PC-9 (cell line): Measurements from ENCODE around the gene TBC1D28. TPM values are rescaled to one million over a fixed set of nuclear protein-coding genes. Genes with fewer than 3 reads are reported as not detected.
A peak's percentile ranks its signal among the peaks of the same experiment; 100 is the strongest.
"Not testable (repeated sequence)": the region's sequence is repeated elsewhere in the genome, so short reads cannot be mapped to it uniquely, and the experiment has no call there.

Experiments
- BruUV-seq: library from RNA; stranded (reverse); fragments of 400-500 nt; replicated peaks from 2 replicates; lab custom pipeline; 2021; lab: Mats Ljungman, UMichigan
- CTCF ChIA-PET: fragments of 300-600 bp; sonication (Branson Sonifier 250); formaldehyde crosslinking; loops from one replicate; lab custom pipeline; 2022; ENCODE audit warnings: antibody characterized with exemption; lab: Charles Lee
- POLR2A ChIA-PET: fragments of 300-600 bp; sonication (Branson Sonifier 250); formaldehyde crosslinking; loops from one replicate; lab custom pipeline; 2022; ENCODE audit warnings: antibody characterized with exemption; ENCODE audit not compliant: unreplicated experiment; lab: Charles Lee
- DNase-seq, 2 experiments: peaks; one replicate each; pipeline versions ENCODE4 v3.0.0 to v3.0.0-alpha.2; 2015 to 2022; ENCODE audit warnings: mixed read lengths in 1 of 2
- H2AFZ ChIP-seq: fragments of 200-600 bp; sonication (generic); 2 replicates; pipeline ENCODE4 v1.8.1; 2017; ENCODE audit warnings: antibody characterized with exemption
- H3F3A ChIP-seq: fragments of 200-600 bp; sonication (generic); 2 replicates; pipeline ENCODE4 v1.8.1; 2017; ENCODE audit warnings: antibody characterized with exemption, mild to moderate bottlenecking, low read depth; ENCODE audit not compliant: insufficient read depth
- H3K27ac ChIP-seq: fragments of 200-600 bp; sonication (generic); 2 replicates; pipeline ENCODE4 v1.6.1; 2016; ENCODE audit warnings: mixed run types
- H3K27me3 ChIP-seq: fragments of 200-600 bp; sonication (generic); 2 replicates; pipeline ENCODE4 v1.6.1; 2016; ENCODE audit warnings: low read depth, mixed run types; ENCODE audit not compliant: insufficient read depth
- H3K36me3 ChIP-seq: fragments of 200-600 bp; sonication (generic); 2 replicates; pipeline ENCODE4 v1.6.1; 2016; ENCODE audit warnings: low read depth, mixed run types
- H3K4me1 ChIP-seq: fragments of 200-600 bp; sonication (generic); replicated peaks from 2 replicates; pipeline ENCODE4 v1.6.1; 2016; ENCODE audit warnings: mixed run types; ENCODE audit not compliant: insufficient read depth
- H3K4me2 ChIP-seq: fragments of 200-600 bp; sonication (generic); 2 replicates; pipeline ENCODE4 v1.6.1; 2017; ENCODE audit warnings: mixed run types
- H3K4me3 ChIP-seq: fragments of 200-600 bp; sonication (generic); 2 replicates; pipeline ENCODE4 v1.6.1; 2016; ENCODE audit warnings: mixed run types
- H3K79me2 ChIP-seq: fragments of 200-600 bp; sonication (generic); 2 replicates; pipeline ENCODE4 v1.6.1; 2017; ENCODE audit warnings: low read depth, mixed run types
- H3K9me2 ChIP-seq: fragments of 200-600 bp; sonication (generic); 2 replicates; pipeline ENCODE4 v1.8.1; 2017; ENCODE audit warnings: mild to moderate bottlenecking; ENCODE audit not compliant: insufficient read depth
- H3K9me3 ChIP-seq: fragments of 200-600 bp; sonication (generic); 2 replicates; pipeline ENCODE4 v1.8.1; 2016; ENCODE audit warnings: low read depth; ENCODE audit not compliant: insufficient read depth
- H4K20me1 ChIP-seq: fragments of 200-600 bp; sonication (generic); 2 replicates; pipeline ENCODE4 v1.8.1; 2017; ENCODE audit not compliant: insufficient read depth
- intact Hi-C: fragments of 100-400 bp; cut with micrococcal nuclease; formaldehyde crosslinking; loops from one replicate; pipeline ENCODE4 v1.10.0; 2022; ENCODE audit not compliant: unreplicated experiment
- total RNA-seq: library from RNA; stranded (reverse); gene quantifications from 2 replicates; pipeline ENCODE4 v1.2.3, GENCODE V29; 2021

Gene TBC1D28
- total RNA-seq, 1 experiment from 2014 or later, result not detected

DNA sequence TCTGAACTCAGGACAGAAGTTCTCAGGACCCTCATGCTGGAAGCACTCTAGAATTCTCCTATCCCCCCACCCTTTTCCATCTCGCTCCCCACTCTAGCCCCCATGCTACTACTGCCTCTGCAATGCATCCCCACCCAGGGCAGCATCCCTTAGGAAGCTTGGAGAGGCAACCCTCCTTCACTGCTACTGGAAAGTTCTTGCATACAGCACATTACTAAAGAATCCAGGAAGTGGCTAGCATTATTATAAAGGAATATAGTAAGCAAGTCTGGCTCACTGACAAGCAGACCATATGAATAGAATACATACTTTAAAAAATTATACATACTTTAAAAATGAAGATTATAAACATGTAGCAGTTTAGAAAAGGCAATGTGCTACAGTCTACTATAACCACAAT is 24.4 kb upstream of the TBC1D28 start:
- H3K4me1 ChIP-seq, H3K4me3 ChIP-seq, H3K36me3 ChIP-seq, intact Hi-C loops, H2AFZ ChIP-seq, DNase-seq, H4K20me1 ChIP-seq, H3K27me3 ChIP-seq, BruUV-seq, H3K79me2 ChIP-seq, CTCF ChIA-PET, H3K4me2 ChIP-seq, H3F3A ChIP-seq, H3K27ac ChIP-seq, H3K9me2 ChIP-seq: not testable (repeated sequence)
- POLR2A ChIA-PET, result interaction anchor here (0.7 kb wide), 1 partner anchor 789 kb away, joined by 4 read pairs; no protein-coding TSS in a partner anchor
- H3K9me3 ChIP-seq, result peaks cover 27% of the 10 kb centered on the region

- H3K9me3 ChIP-seq, result peaks cover 30% of the 10 kb centered on the region
- H3K4me1 ChIP-seq, H2AFZ ChIP-seq, POLR2A ChIA-PET, intact Hi-C loops, H3K79me2 ChIP-seq, H3K36me3 ChIP-seq, H3K27me3 ChIP-seq, H3K9me2 ChIP-seq, DNase-seq, H3K27ac ChIP-seq, H4K20me1 ChIP-seq, H3F3A ChIP-seq, H3K4me3 ChIP-seq, BruUV-seq, H3K4me2 ChIP-seq, CTCF ChIA-PET: not testable (repeated sequence)
Observed at GRCh38 chr17:18667535-18667934, 23.3 kb upstream of the TBC1D28 start.

GRCh38 chr17:18666326-18666725 is 22.1 kb upstream of the TBC1D28 start:
- H3K27ac ChIP-seq, H3K4me1 ChIP-seq, H3K4me3 ChIP-seq, H3K9me2 ChIP-seq, H3K79me2 ChIP-seq, BruUV-seq, CTCF ChIA-PET, H2AFZ ChIP-seq, H3K36me3 ChIP-seq, H3F3A ChIP-seq, POLR2A ChIA-PET, intact Hi-C loops, H3K4me2 ChIP-seq, H3K27me3 ChIP-seq, DNase-seq, H4K20me1 ChIP-seq: not testable (repeated sequence)
- H3K9me3 ChIP-seq, result peaks cover 30% of the 10 kb centered on the region

DNA sequence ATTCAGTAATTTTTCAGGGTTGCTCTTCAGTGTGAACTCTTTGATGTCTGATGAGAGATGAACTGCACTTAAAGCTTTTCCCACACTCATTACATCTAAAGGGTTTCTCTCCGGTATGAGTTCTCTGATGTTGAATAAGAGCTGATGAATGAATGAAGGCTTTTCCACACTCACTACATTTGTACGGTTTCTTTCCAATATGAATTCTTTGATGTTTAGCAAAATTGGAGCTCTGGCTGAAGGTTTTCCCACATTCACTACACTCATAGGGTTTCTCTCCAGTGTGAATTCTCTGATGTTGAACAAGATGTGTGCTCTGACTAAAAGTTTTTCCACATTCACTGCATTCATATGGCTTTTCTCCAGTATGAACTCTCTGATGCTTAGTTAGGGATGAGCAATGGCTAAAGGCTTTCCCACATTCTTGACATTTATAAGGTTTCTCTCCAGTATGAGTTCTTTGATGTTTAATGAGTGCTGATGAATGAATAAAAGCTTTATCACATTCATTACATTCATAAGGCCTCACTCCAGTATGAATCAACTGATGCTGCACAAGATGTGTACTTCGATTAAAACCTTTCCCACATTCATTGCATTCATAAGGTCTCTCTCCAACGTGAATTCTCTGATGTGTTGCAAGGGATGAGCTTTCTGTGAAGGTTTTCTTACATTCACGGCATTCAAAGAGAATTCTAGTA is 17.9 kb upstream of the TBC1D28 start:
- not testable (repeated sequence) for BruUV-seq, H3K27ac ChIP-seq, H3K4me3 ChIP-seq

DNA sequence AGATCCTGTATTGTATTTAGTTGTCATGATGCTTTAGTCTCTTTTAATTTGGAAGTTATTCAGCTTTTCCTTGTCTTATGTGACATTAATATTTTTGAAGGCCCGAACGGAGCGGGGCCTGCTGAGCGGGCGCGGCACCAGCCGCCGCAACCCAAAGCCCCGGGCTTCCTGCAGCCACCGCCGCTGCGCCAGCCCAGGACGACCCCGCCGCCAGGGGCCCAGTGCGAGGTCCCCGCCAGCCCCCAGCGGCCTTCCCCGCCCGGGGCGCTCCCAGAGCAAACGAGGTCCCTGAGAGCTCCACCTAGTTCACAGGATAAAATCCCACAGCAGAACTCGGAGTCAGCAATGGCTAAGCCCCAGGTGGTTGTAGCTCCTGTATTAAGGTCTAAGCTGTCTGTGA is 5.9 kb upstream of the TBC1D28 start:
- H3K4me2 ChIP-seq, H3K27me3 ChIP-seq, H3K79me2 ChIP-seq, CTCF ChIA-PET, H3K36me3 ChIP-seq, H3K9me2 ChIP-seq, H3K4me1 ChIP-seq, H4K20me1 ChIP-seq, H2AFZ ChIP-seq, H3K27ac ChIP-seq, H3K4me3 ChIP-seq, intact Hi-C loops, H3F3A ChIP-seq, DNase-seq, H3K9me3 ChIP-seq, POLR2A ChIA-PET, BruUV-seq: not testable (repeated sequence)

More for the DNA sequence above, 17.9 kb upstream of the TBC1D28 start:
- CTCF ChIA-PET, H3K4me2 ChIP-seq, H2AFZ ChIP-seq, H3K36me3 ChIP-seq, H4K20me1 ChIP-seq, intact Hi-C loops, H3K4me1 ChIP-seq, POLR2A ChIA-PET, H3K9me2 ChIP-seq, H3F3A ChIP-seq, DNase-seq, H3K79me2 ChIP-seq, H3K27me3 ChIP-seq: not testable (repeated sequence)
- peaks cover 22% of the 10 kb centered on the region for H3K9me3 ChIP-seq

DNA sequence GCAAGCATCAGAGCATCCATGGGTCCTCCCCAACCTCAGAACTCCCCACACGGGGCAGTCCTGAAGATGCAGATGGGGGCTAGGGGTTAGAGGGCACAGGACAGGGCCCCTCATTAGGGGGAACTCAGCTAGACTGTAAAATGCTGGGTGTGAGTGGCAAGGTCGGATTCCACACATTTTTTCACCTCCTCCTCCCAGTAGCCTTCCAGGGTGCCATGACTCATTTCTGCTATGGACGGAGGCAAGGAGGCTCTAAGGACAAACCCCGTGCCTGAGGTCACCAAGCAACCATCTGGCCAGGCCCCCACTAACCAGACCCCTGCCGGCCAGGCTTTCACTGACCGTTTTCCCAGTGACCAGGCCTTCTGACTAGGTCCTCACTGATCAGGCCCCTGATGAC is 1.1 kb downstream of the TBC1D28 start:
- H3K4me3 ChIP-seq, H3K4me2 ChIP-seq, H3K27ac ChIP-seq, H3K9me2 ChIP-seq, H3K27me3 ChIP-seq, H3K9me3 ChIP-seq, BruUV-seq, H2AFZ ChIP-seq, H3K4me1 ChIP-seq, H4K20me1 ChIP-seq, intact Hi-C loops, H3F3A ChIP-seq, H3K79me2 ChIP-seq, POLR2A ChIA-PET, CTCF ChIA-PET, H3K36me3 ChIP-seq: not testable (repeated sequence)
- DNase-seq, result peak in 1 of 2 experiments; percentile 35

DNA sequence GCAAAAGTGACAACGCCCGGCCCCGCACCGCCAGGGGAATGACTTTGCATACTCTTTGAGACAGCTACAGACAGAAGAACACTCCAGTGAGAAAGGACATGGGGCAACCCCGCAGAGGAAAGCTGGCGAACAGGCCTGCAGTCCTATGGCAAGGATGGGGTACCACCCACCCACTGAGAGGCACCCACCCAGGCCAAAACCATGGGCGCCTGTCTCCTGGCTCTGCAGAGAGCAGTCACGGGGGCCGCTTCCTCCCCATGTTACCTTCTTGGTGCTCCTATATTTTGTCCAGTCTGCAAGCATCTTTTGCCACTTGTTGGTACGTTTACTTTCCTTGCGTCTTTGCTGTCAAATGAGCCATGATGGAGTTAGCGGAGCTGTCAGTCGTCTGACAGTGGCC is 5.8 kb downstream of the TBC1D28 start:
- H3K79me2 ChIP-seq, H4K20me1 ChIP-seq, intact Hi-C loops, H3K9me3 ChIP-seq, H3K36me3 ChIP-seq, H3K4me1 ChIP-seq, H3K9me2 ChIP-seq, POLR2A ChIA-PET, H3K4me2 ChIP-seq, H3K4me3 ChIP-seq, H3F3A ChIP-seq, H3K27ac ChIP-seq, H2AFZ ChIP-seq, DNase-seq, CTCF ChIA-PET, BruUV-seq, H3K27me3 ChIP-seq: not testable (repeated sequence)
